Skeletal muscle tissue (tissue), 4 donors: Measurements from ENCODE around the gene AKAP5. TPM values are rescaled to one million over a fixed set of nuclear protein-coding genes. Genes with fewer than 3 reads are reported as not detected.

Experiments
- H3K27ac ChIP-seq: one replicate; pipeline ENCODE4 v1.7.0; 2013; ENCODE audit warnings: mild to moderate bottlenecking, low read depth, low read length, inconsistent platforms
- H3K27me3 ChIP-seq, 3 donors: one replicate each; pipeline ENCODE4 v1.7.0; 2013; ENCODE audit warnings: low read length in 3 of 3; ENCODE audit not compliant: control insufficient read depth in 3 of 3, insufficient read depth in 3 of 3
- H3K36me3 ChIP-seq, 3 donors: one replicate each; pipeline ENCODE4 v1.7.0; 2013; ENCODE audit warnings: low read length in 3 of 3; ENCODE audit not compliant: control insufficient read depth in 3 of 3, insufficient read depth in 3 of 3
- H3K4me1 ChIP-seq, 3 donors: one replicate each; pipeline ENCODE4 v1.7.0; 2013; ENCODE audit warnings: low read length in 3 of 3, mild to moderate bottlenecking in 3 of 3; ENCODE audit not compliant: control insufficient read depth in 3 of 3, insufficient read depth in 3 of 3
- H3K4me3 ChIP-seq, 3 donors: one replicate each; pipeline ENCODE4 v1.7.0; 2013; ENCODE audit warnings: low read length in 3 of 3
- H3K9ac ChIP-seq, 3 donors: one replicate each; pipeline ENCODE4 v1.7.0; 2013; ENCODE audit warnings: low read length in 3 of 3, mild to moderate bottlenecking in 3 of 3, moderate library complexity in 2 of 3, low read depth in 1 of 3
- H3K9me3 ChIP-seq, 3 donors: one replicate each; pipeline ENCODE4 v1.7.0; 2013; ENCODE audit warnings: low read length in 3 of 3; ENCODE audit not compliant: control insufficient read depth in 3 of 3
- total RNA-seq: library from RNA; depleted of rRNA; stranded (reverse); fragments of >200 nt; gene quantifications from one replicate; pipeline ENCODE4 v1.2.3, GENCODE V29; 2014
- donor health status: Osteomylitis.

Gene AKAP5
- total RNA-seq, 1 donor from 2014 or later, result 0.52 TPM

- no peak overlapping the region for H3K4me3 ChIP-seq
- no peaks in the 10 kb centered on the region for H3K4me1 ChIP-seq
- no peaks in the 10 kb centered on the region for H3K27me3 ChIP-seq
- H3K9me3 ChIP-seq, result no peaks in the 10 kb centered on the region
- no peak overlapping the region for H3K9ac ChIP-seq
- peaks cover 27 to 40% (median 39%) of the 10 kb centered on the region in 3 donors for H3K36me3 ChIP-seq
- no peak overlapping the region for H3K27ac ChIP-seq
Measured at GRCh38 chr14:64454671-64455070, 10.6 kb upstream of the AKAP5 start.

- no peaks in the 10 kb centered on the region for H3K9me3 ChIP-seq
- H3K27me3 ChIP-seq, result no peaks in the 10 kb centered on the region
- H3K36me3 ChIP-seq, result peaks cover 13 to 27% (median 22%) of the 10 kb centered on the region in 3 donors
Measured at GRCh38 chr14:64459405-64460136, 5.7 kb upstream of the AKAP5 start.

GRCh38 chr14:64461221-64461620 is 4.1 kb upstream of the AKAP5 start:
- Histone ChIP-seq H3K4me1 (peaks cover 5 to 8% (median 7%) of the 10 kb centered on the region in 3 donors), H3K27ac (no peak overlapping the region), H3K4me3 (no peak overlapping the region), H3K36me3 (peaks cover 0 to 11% (median 6%) of the 10 kb centered on the region in 3 donors), H3K9me3 (no peaks in the 10 kb centered on the region), H3K9ac (no peak overlapping the region), H3K27me3 (no peaks in the 10 kb centered on the region)

More at GRCh38 chr14:64459405-64460136, 5.7 kb upstream of the AKAP5 start:
- Histone ChIP-seq H3K27ac (no peak overlapping the region), H3K4me1 (peaks cover 0 to 2% (median under 1%) of the 10 kb centered on the region in 3 donors), H3K4me3 (no peak overlapping the region), H3K9ac (no peak overlapping the region)

GRCh38 chr14:64463195-64463594 is 2.1 kb upstream of the AKAP5 start:
- H3K9ac ChIP-seq, result no peak overlapping the region
- H3K27me3 ChIP-seq, result no peaks in the 10 kb centered on the region
- no peaks in the 10 kb centered on the region for H3K9me3 ChIP-seq

GRCh38 chr14:64463873-64464272 is 1.4 kb upstream of the AKAP5 start:
- Histone ChIP-seq H3K9me3 (no peaks in the 10 kb centered on the region), H3K9ac (no peak overlapping the region), H3K27me3 (no peaks in the 10 kb centered on the region), H3K4me1 (peaks cover 5 to 8% (median 7%) of the 10 kb centered on the region in 3 donors), H3K36me3 (peaks cover 0 to 7% (median 4%) of the 10 kb centered on the region in 3 donors), H3K4me3 (no peak overlapping the region), H3K27ac (no peak overlapping the region)

More at GRCh38 chr14:64463195-64463594, 2.1 kb upstream of the AKAP5 start:
- H3K4me1 ChIP-seq, result peaks cover 5 to 8% (median 7%) of the 10 kb centered on the region in 3 donors
- peaks cover 0 to 7% (median 4%) of the 10 kb centered on the region in 3 donors for H3K36me3 ChIP-seq
- no peak overlapping the region for H3K4me3 ChIP-seq
- no peak overlapping the region for H3K27ac ChIP-seq

- Histone ChIP-seq H3K9ac (peak overlapping the region in 1 of 3 donors; percentile 70), H3K36me3 (peaks cover 0 to 6% (median 4%) of the 10 kb centered on the region in 3 donors), H3K9me3 (no peaks in the 10 kb centered on the region), H3K4me1 (peaks cover 5 to 8% (median 7%) of the 10 kb centered on the region in 3 donors), H3K27ac (no peak overlapping the region), H3K4me3 (peak overlapping the region; percentile 64 to 74 (median 72)), H3K27me3 (no peaks in the 10 kb centered on the region)
Measured at GRCh38 chr14:64464651-64465050, 648 bp upstream of the AKAP5 start.

GRCh38 chr14:64465831-64466554 is 694 bp downstream of the AKAP5 start:
- Histone ChIP-seq H3K9me3 (no peaks in the 10 kb centered on the region), H3K9ac (peak overlapping the region; percentile 21 to 70 (median 50)), H3K27ac (no peak overlapping the region), H3K27me3 (no peaks in the 10 kb centered on the region), H3K4me1 (peaks cover 5 to 8% (median 7%) of the 10 kb centered on the region in 3 donors), H3K4me3 (peak overlapping the region; percentile 72 to 77 (median 74)), H3K36me3 (peaks cover 0 to 4% (median 0%) of the 10 kb centered on the region in 3 donors)

GRCh38 chr14:64467101-64467500 is 1.8 kb downstream of the AKAP5 start:
- Histone ChIP-seq H3K9ac (no peak overlapping the region), H3K4me1 (peaks cover 5 to 8% (median 7%) of the 10 kb centered on the region in 3 donors), H3K27ac (no peak overlapping the region), H3K4me3 (no peak overlapping the region), H3K36me3 (peaks cover 0 to 4% (median 0%) of the 10 kb centered on the region in 3 donors), H3K9me3 (no peaks in the 10 kb centered on the region), H3K27me3 (no peaks in the 10 kb centered on the region)

GRCh38 chr14:64467566-64467965 is 2.3 kb downstream of the AKAP5 start:
- Histone ChIP-seq H3K27me3 (no peaks in the 10 kb centered on the region), H3K4me3 (no peak overlapping the region), H3K9me3 (no peaks in the 10 kb centered on the region), H3K27ac (no peak overlapping the region), H3K36me3 (no peaks in the 10 kb centered on the region), H3K9ac (no peak overlapping the region), H3K4me1 (peaks cover 5 to 8% (median 7%) of the 10 kb centered on the region in 3 donors)

GRCh38 chr14:64468451-64468850 is 3.2 kb downstream of the AKAP5 start:
- Histone ChIP-seq H3K27ac (no peak overlapping the region), H3K4me3 (no peak overlapping the region), H3K9ac (no peak overlapping the region)

More at GRCh38 chr14:64468451-64468850, 3.2 kb downstream of the AKAP5 start:
- no peaks in the 10 kb centered on the region for H3K36me3 ChIP-seq
- no peaks in the 10 kb centered on the region for H3K27me3 ChIP-seq
- H3K4me1 ChIP-seq, result peaks cover 5 to 8% (median 7%) of the 10 kb centered on the region in 3 donors
- H3K9me3 ChIP-seq, result no peaks in the 10 kb centered on the region
